Uterus (tissue), 4 donors: ENCODE data around the gene POLR2H. TPM values are rescaled to one million over a fixed set of nuclear protein-coding genes. Genes with fewer than 3 reads are reported as not detected.

Experiments
- DNase-seq, 2 donors: peaks; one replicate each; pipeline ENCODE4 v3.0.0-alpha.2; 2019 to 2020
- H3K27ac ChIP-seq, 2 donors: fragments of 200-600 bp; sonication (generic); 1 replicate in 1 of 2; 2 replicates in 1 of 2; pipeline ENCODE4 v1.5.1; 2016 to 2018
- H3K27me3 ChIP-seq, 2 donors: fragments of 200-600 bp; sonication (generic); one replicate each; pipeline ENCODE4 v1.5.1; 2018 to 2019; ENCODE audit warnings: control low read depth in 1 of 2
- H3K36me3 ChIP-seq, 2 donors: fragments of 200-600 bp; sonication (generic); one replicate each; pipeline ENCODE4 v1.5.1; 2019; ENCODE audit warnings: control low read depth in 1 of 2
- H3K4me1 ChIP-seq, 2 donors: fragments of 200-600 bp; sonication (generic); one replicate each; pipeline ENCODE4 v1.5.1; 2018 to 2019; ENCODE audit warnings: control low read depth in 1 of 2
- H3K4me3 ChIP-seq, 2 donors: fragments of 200-600 bp; sonication (generic); 1 replicate in 1 of 2; 2 replicates in 1 of 2; pipeline ENCODE4 v1.5.1; 2018 to 2019; ENCODE audit warnings: mild to moderate bottlenecking in 1 of 2
- H3K9me3 ChIP-seq, 2 donors: fragments of 200-600 bp; sonication (generic); one replicate each; pipeline ENCODE4 v1.5.1; 2019; ENCODE audit warnings: control low read depth in 1 of 2
- POLR2A ChIP-seq, 2 donors: fragments of 450-650 bp; IDR thresholded peaks; one replicate each; pipeline ENCODE4 v1.6.1; 2016; ENCODE audit warnings: antibody characterized with exemption in 2 of 2, mild to moderate bottlenecking in 1 of 2, moderate library complexity in 1 of 2
- intact Hi-C: fragments of 100-400 bp; cut with DNase I; formaldehyde crosslinking; loops from one replicate; pipeline ENCODE4 v1.15.1; 2023; ENCODE audit warnings: low total_unique reads
- total RNA-seq, 4 donors: library from RNA; depleted of rRNA in 3 of 4; stranded (reverse); fragments of >200 nt in 3 of 4; gene quantifications; one replicate each; pipeline versions ENCODE4 v1.1.0 to v1.2.4, GENCODE V29; 2014 to 2023
- TF ChIP-seq, protein P1 (sequence below), 4 experiments: fragments of 200-600 bp in 2 of 4; fragments of 450-650 bp in 2 of 4; sonication (generic) in 2 of 4; IDR thresholded peaks; one replicate each; pipeline ENCODE4 v1.5.1; 2016 to 2019; ENCODE audit warnings: antibody characterized with exemption in 4 of 4, mild to moderate bottlenecking in 2 of 4, moderate library complexity in 1 of 4
- donor health status: DM: yes; HTN: yes; CAD: no.

The POLR2H gene
- total RNA-seq, 4 donors from 2014 or later: 52.8 to 103 (median 82.7) TPM

- no peaks in the 10 kb centered on the region for H3K36me3 ChIP-seq
- TF ChIP-seq, protein P1, sequence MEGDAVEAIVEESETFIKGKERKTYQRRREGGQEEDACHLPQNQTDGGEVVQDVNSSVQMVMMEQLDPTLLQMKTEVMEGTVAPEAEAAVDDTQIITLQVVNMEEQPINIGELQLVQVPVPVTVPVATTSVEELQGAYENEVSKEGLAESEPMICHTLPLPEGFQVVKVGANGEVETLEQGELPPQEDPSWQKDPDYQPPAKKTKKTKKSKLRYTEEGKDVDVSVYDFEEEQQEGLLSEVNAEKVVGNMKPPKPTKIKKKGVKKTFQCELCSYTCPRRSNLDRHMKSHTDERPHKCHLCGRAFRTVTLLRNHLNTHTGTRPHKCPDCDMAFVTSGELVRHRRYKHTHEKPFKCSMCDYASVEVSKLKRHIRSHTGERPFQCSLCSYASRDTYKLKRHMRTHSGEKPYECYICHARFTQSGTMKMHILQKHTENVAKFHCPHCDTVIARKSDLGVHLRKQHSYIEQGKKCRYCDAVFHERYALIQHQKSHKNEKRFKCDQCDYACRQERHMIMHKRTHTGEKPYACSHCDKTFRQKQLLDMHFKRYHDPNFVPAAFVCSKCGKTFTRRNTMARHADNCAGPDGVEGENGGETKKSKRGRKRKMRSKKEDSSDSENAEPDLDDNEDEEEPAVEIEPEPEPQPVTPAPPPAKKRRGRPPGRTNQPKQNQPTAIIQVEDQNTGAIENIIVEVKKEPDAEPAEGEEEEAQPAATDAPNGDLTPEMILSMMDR (IDR thresholded peaks at IDR 0.05): no peak
- TF ChIP-seq POLR2A (IDR thresholded peaks at IDR 0.05): no peak
- H3K27me3 ChIP-seq: no peaks in the 10 kb centered on the region
- peaks cover 7 to 23% of the 10 kb centered on the region in 2 donors for H3K4me1 ChIP-seq
- no peak for DNase-seq
- intact Hi-C loops: no loop called here
- peak overlapping the region; percentile 76 to 95 for H3K4me3 ChIP-seq
- H3K9me3 ChIP-seq: no peaks in the 10 kb centered on the region
- peak overlapping the region in 1 of 2 donors; percentile 100 for H3K27ac ChIP-seq
These were observed 1.2 kb upstream of the POLR2H start for GRCh38 chr3:184360070-184360928.

- no peaks in the 10 kb centered on the region for H3K27me3 ChIP-seq
- peaks cover 7 to 23% of the 10 kb centered on the region in 2 donors for H3K4me1 ChIP-seq
- no peaks in the 10 kb centered on the region for H3K9me3 ChIP-seq
- H3K27ac ChIP-seq: peak overlapping the region; percentile 92 to 100
- peak overlapping the region; percentile 76 to 95 for H3K4me3 ChIP-seq
- TF ChIP-seq, protein P1 (IDR thresholded peaks at IDR 0.05): no peak
- TF ChIP-seq POLR2A (IDR thresholded peaks at IDR 0.05): no peak
- intact Hi-C loops: no loop called here
- no peaks in the 10 kb centered on the region for H3K36me3 ChIP-seq
- no peak for DNase-seq
These were observed 480 bp upstream of the POLR2H start for GRCh38 chr3:184360929-184361531.

DNA sequence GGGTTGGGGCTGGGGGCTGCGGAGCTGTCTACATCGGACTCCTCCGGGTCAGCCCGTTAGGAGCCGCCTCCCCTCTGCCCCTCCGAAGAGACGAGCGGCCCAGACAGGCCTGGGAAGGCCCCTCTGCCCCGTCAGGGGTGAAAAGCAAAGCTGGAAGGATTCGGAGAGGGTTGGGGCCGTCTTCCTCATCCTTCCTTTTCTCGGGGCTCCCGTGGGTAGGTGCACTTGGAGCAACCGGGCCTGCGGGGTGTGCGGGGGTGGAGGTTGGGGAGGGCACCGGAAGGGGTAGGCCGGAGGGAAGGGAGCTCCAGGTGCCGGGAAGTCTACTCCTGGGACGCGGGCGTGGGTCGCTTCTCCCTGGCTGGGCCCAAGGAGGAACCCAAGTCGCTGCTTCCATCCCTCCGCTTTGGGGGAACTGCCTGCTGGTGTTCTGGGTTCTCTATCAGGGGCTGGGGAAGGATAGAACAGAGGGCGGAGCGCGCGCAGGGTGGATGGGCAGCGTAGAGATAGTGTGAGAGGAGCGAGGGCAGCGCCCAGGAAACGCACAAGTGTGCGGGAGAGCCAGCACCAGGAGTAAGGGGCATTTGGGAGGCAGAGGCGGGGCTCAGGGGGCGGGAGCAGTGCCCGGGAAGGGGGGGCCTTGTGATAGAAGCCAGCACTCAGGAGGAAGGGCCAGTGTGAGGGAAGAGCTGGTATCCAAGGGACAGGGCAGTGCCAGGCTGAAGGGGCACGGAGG, 590 bp downstream of the POLR2H start:
- TF ChIP-seq, protein P1 (IDR thresholded peaks at IDR 0.05): no peak
- TF ChIP-seq POLR2A (IDR thresholded peaks at IDR 0.05): no peak
- Histone ChIP-seq H3K4me3 (peak overlapping the region; percentile 76 to 95), H3K9me3 (no peaks in the 10 kb centered on the region), H3K4me1 (peaks cover 7 to 23% of the 10 kb centered on the region in 2 donors), H3K27me3 (no peaks in the 10 kb centered on the region), H3K27ac (peak overlapping the region; percentile 92 to 100), H3K36me3 (no peaks in the 10 kb centered on the region)
- intact Hi-C loops: no loop called here
- DNase-seq: no peak

DNA sequence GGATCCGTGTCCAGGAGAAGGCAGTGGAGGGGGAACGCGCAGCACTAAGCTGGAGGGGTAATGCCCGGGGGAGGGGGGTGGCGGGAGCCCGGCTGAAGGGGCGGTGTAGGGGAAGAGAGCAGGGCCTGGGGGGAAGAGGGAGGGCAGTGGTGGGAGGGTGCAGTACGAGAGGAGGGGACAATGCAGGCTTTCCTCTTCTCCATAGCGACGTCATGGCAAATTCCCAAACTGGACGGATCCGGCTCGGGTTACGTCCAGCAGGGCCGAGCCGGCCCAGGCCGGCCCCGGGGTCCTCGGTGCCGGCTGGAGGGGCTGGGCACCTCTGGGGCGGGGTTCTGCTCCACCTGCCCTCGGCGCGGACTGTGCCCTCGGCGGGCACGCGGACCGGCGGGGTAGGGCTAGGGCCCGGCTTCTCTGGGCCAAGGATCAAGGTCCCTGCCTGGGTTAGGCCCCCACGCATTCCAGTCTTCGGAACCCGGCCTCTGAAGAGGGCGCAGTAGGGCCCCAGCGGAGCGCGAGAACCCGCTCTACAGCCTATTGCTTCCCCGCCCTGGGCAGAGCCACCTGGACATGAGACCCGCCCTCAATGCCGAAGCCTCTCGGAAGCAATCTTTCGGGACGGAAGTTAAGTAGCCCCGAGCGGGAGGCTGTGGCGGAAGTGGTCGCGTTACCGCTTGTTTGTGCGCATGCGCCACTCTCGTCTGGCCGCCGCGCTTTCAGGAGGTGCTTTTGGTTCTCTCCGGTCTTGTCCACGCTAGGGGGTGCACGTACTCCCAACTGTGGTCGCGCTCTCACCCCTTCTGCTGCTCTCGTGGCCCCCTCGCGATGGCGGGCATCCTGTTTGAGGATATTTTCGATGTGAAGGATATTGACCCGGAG, 1.4 kb downstream of the POLR2H start:
- peak overlapping the region; percentile 76 to 95 for H3K4me3 ChIP-seq
- H3K9me3 ChIP-seq: no peaks in the 10 kb centered on the region
- H3K4me1 ChIP-seq: peaks cover 7 to 23% of the 10 kb centered on the region in 2 donors
- no peaks in the 10 kb centered on the region for H3K36me3 ChIP-seq
- peak; percentile 96 to 97 for DNase-seq
- intact Hi-C loops: no loop called here
- H3K27ac ChIP-seq: peak overlapping the region; percentile 92 to 100
- TF ChIP-seq, protein P1 (IDR thresholded peaks at IDR 0.05): peak; percentile 62 to 69 (median 64)
- TF ChIP-seq POLR2A (IDR thresholded peaks at IDR 0.05): peak; percentile 80 to 82
- H3K27me3 ChIP-seq: no peaks in the 10 kb centered on the region
